Measurements from ENCODE around the gene CFAP91. TPM values are rescaled to one million over a fixed set of nuclear protein-coding genes. Genes with fewer than 3 reads are reported as not detected.

CFAP91 gene
- total and polyA plus RNA-seq, 9 of the 15 experiments (the other 6 are each of a cell fraction or from before 2014, with no cell fraction given), result not detected

DNA sequence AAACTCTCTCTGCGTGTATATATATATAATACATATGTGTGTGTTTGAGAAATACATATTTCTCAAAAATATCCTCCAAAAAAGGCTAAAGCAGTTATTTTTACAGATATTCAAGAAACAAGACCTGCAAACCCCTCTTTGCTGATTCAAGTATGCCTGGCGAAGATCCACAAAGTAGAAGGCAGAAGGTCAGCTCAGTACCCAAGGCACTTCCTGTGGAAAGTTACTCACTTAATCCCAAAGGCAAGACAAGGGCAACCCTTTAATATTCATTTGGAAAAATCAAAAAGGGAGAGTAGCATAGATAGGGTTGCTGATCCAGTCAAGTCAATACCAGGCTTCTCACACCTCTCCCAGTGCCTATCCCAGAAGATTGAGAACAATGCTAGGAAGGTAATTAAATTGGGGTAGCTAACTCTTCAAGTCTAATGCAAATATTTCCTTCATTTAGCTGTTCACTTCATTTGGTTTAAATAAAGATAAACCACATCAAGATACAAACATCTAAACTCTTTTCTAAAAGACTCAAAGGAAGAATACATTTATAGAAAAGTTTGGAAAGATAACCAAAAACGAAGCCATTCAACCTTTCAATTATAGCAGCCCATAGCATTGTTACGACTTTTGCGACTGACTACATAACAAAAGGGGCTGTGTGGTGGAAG is 32.8 kb upstream of the CFAP91 start:
- Histone ChIP-seq H2AFZ (ENCODE audit: low read depth, low read length) (no peak overlapping the region), H3K9me3 (replicated peaks; ENCODE audit: control insufficient read depth, insufficient read depth, low read depth, low read length) (no peaks in the 10 kb centered on the region)
- intact Hi-C loops (cut with micrococcal nuclease), result no loop called here
- TF ChIP-seq TFAM (CRISPR knock-in tag; conservative IDR thresholded peaks at IDR 0.05) (no peak), ETS2 (tag; IDR thresholded peaks at IDR 0.05; ENCODE audit: borderline replicate concordance, poor library complexity, severe bottlenecking) (no peak), MCM3 (IDR thresholded peaks at IDR 0.05) (no peak), ZNF41 (CRISPR knock-in tag; conservative IDR thresholded peaks at IDR 0.05) (no peak), MCM2 (IDR thresholded peaks at IDR 0.05; ENCODE audit: low read depth) (no peak), NFIC (IDR thresholded peaks at IDR 0.05) (no peak), ZNF717 (CRISPR knock-in tag; IDR thresholded peaks at IDR 0.05) (no peak), YBX1 (IDR thresholded peaks at IDR 0.05) (no peak), GTF3C2 (IDR thresholded peaks at IDR 0.05; ENCODE audit: borderline replicate concordance, extremely low read depth, insufficient read length) (no peak), LARP7 (IDR thresholded peaks at IDR 0.05) (no peak), MAFF (IDR thresholded peaks at IDR 0.05; ENCODE audit: low read length) (no peak)
- TF ChIP-seq, protein P1, sequence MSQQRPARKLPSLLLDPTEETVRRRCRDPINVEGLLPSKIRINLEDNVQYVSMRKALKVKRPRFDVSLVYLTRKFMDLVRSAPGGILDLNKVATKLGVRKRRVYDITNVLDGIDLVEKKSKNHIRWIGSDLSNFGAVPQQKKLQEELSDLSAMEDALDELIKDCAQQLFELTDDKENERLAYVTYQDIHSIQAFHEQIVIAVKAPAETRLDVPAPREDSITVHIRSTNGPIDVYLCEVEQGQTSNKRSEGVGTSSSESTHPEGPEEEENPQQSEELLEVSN (IDR thresholded peaks at IDR 0.05; ENCODE audit: borderline replicate concordance in 1 of 2, extremely low read depth in 1 of 2, insufficient read depth in 1 of 2, insufficient read length in 1 of 2, low read depth in 1 of 2, low read length in 1 of 2, poor library complexity in 1 of 2, severe bottlenecking in 1 of 2), result no peak

More for the DNA sequence above, 32.8 kb upstream of the CFAP91 start:
- POLR2A ChIA-PET, result interaction anchor here (0.7 kb wide), 1 partner anchor 30 kb away, joined by 5 read pairs; no protein-coding TSS in a partner anchor
- H4K20me1 ChIP-seq (replicated peaks; ENCODE audit: control insufficient read depth, insufficient read depth, low read length), result no peaks in the 10 kb centered on the region
- no peak overlapping the region for H3K27ac ChIP-seq (ENCODE audit: extremely low read depth, low read depth, low read length)
- no TSS peak for BruUV-seq (replicated peaks)
- in situ Hi-C loops (cut with MboI), result no loop called here
- no peak for FAIRE-seq
- WGBS (ENCODE audit: insufficient coverage, low coverage, missing lambda C conversion rate), result 90% methylated on average over 5 of the region's 5 CpGs
- H3K4me1 ChIP-seq (replicated peaks in 1 of 2; ENCODE audit: control insufficient read depth in 2 of 2, insufficient read depth in 2 of 2, low read length in 2 of 2), result peaks cover 0 to 5% of the 10 kb centered on the region in 2 experiments; a peak in 3 of 5 replicates
- no peak for DNase-seq (ENCODE audit: extremely low read depth in 1 of 4, low spot score in 3 of 4)
- peaks cover 47% of the 10 kb centered on the region for H3K36me3 ChIP-seq (ENCODE audit: control insufficient read depth, insufficient read depth, low read length)
- no peak for ATAC-seq
- H3K27me3 ChIP-seq (ENCODE audit: control insufficient read depth in 2 of 2, insufficient read depth in 2 of 2, low read length in 2 of 2), result no peaks in the 10 kb centered on the region
- H3K79me2 ChIP-seq (ENCODE audit: control insufficient read depth, insufficient read depth, low read length), result no peaks in the 10 kb centered on the region
- CTCF ChIA-PET (ENCODE audit: low intra/inter-chr PET ratio), result no interaction called here
- no peak overlapping the region for H3K4me2 ChIP-seq (ENCODE audit: insufficient read depth, low read length)
- H3K9ac ChIP-seq (ENCODE audit: insufficient read depth in 1 of 2, low read depth in 2 of 2, low read length in 2 of 2), result no peak overlapping the region
- H3K9me1 ChIP-seq (ENCODE audit: control insufficient read depth, insufficient read depth, low read length), result no peaks in the 10 kb centered on the region
- H3K4me3 ChIP-seq, result no peak overlapping the region
